SK-N-SH treated with all-trans-retinoic acid at 6 μM for 48 hours (cell line): ENCODE results near the gene S100B.

ENCODE experiments used
- ATAC-seq: fragments of 200-7000 bp; cut with Tn5 transposase; 3 replicates; pipeline ENCODE4 v1.9.1; 2020; ENCODE audit warnings: mild to moderate bottlenecking, moderate library complexity
- ARNTL ChIP-seq: fragments of 450-650 bp; formaldehyde crosslinking; IDR thresholded peaks from 2 replicates; pipeline ENCODE4 v1.5.0; 2020; ENCODE audit warnings: low read depth, mild to moderate bottlenecking, moderate library complexity, borderline replicate concordance
- BACH2 ChIP-seq: fragments of 250-450 bp; sonication (Bioruptor Pico); IDR thresholded peaks from 2 replicates; pipeline ENCODE4 v1.9.0; 2021; ENCODE audit warnings: mild to moderate bottlenecking, borderline replicate concordance
- ESRRG ChIP-seq: fragments of 250-450 bp; sonication (Bioruptor Pico); IDR thresholded peaks from 2 replicates; pipeline ENCODE4 v1.6.1; 2021; ENCODE audit warnings: mild to moderate bottlenecking
- GLIS3 ChIP-seq: fragments of 250-450 bp; sonication (Bioruptor Pico); IDR thresholded peaks from 2 replicates; pipeline ENCODE4 v1.5.0; 2020; ENCODE audit warnings: mild to moderate bottlenecking, moderate library complexity
- ISL1 ChIP-seq: fragments of 250-450 bp; sonication (Bioruptor Pico); IDR thresholded peaks from 2 replicates; pipeline ENCODE4 v2.1.2; 2022; ENCODE audit warnings: mild to moderate bottlenecking, moderate library complexity
- OSR1 ChIP-seq: fragments of 250-450 bp; sonication (Bioruptor Pico); IDR thresholded peaks from 2 replicates; pipeline ENCODE4 v1.8.0; 2022; ENCODE audit warnings: moderate library complexity, mild to moderate bottlenecking, inconsistent platforms
- PPARA ChIP-seq: fragments of 250-450 bp; sonication (Bioruptor Pico); IDR thresholded peaks from 2 replicates; pipeline ENCODE4 v1.5.0; 2020; ENCODE audit warnings: mild to moderate bottlenecking, borderline replicate concordance
- RARB ChIP-seq: fragments of 250-450 bp; sonication (Bioruptor Pico); IDR thresholded peaks from 2 replicates; pipeline ENCODE4 v1.8.0; 2021; ENCODE audit warnings: mild to moderate bottlenecking, moderate library complexity
- SNAI2 ChIP-seq: fragments of 250-450 bp; sonication (Bioruptor Pico); IDR thresholded peaks from 2 replicates; pipeline ENCODE4 v1.5.0; 2020; ENCODE audit warnings: mild to moderate bottlenecking, moderate library complexity
- TCF4 ChIP-seq: fragments of 250-450 bp; sonication (Bioruptor Pico); IDR thresholded peaks from 2 replicates; pipeline ENCODE4 v1.8.0; 2021; ENCODE audit warnings: mild to moderate bottlenecking, moderate library complexity, borderline replicate concordance
- TOX ChIP-seq: fragments of 250-450 bp; sonication (Bioruptor Pico); IDR thresholded peaks from 2 replicates; pipeline ENCODE4 v1.8.0; 2021; ENCODE audit warnings: mild to moderate bottlenecking, moderate library complexity, borderline replicate concordance
- ZC3H10 ChIP-seq: fragments of 250-450 bp; sonication (Bioruptor Pico); IDR thresholded peaks from 2 replicates; pipeline ENCODE4 v1.5.1; 2021; ENCODE audit warnings: mild to moderate bottlenecking, moderate library complexity
- ZFP3 ChIP-seq: fragments of 250-450 bp; sonication (Bioruptor Pico); IDR thresholded peaks from 2 replicates; pipeline ENCODE4 v1.5.0; 2020; ENCODE audit warnings: mild to moderate bottlenecking, moderate library complexity
- ZFP30 ChIP-seq: fragments of 450-650 bp; formaldehyde crosslinking; IDR thresholded peaks from 2 replicates; pipeline ENCODE4 v1.5.0; 2022; ENCODE audit warnings: mild to moderate bottlenecking, moderate library complexity
- ZNF565 ChIP-seq: fragments of 450-650 bp; formaldehyde crosslinking; conservative IDR thresholded peaks from 2 replicates; pipeline ENCODE4 v1.5.0; 2020; ENCODE audit warnings: low read depth, mild to moderate bottlenecking, moderate library complexity
- ZNF8 ChIP-seq: fragments of 450-650 bp; formaldehyde crosslinking; IDR thresholded peaks from 2 replicates; pipeline ENCODE4 v1.5.0; 2020; ENCODE audit warnings: mild to moderate bottlenecking, moderate library complexity
- TF ChIP-seq, protein P1 (sequence below): fragments of 250-450 bp; sonication (Bioruptor Pico); IDR thresholded peaks from 2 replicates; pipeline ENCODE4 v1.5.1; 2020; ENCODE audit warnings: low read depth, mild to moderate bottlenecking, moderate library complexity
- TF ChIP-seq, protein P2 (sequence below): fragments of 250-450 bp; sonication (Bioruptor Pico); IDR thresholded peaks from 2 replicates; pipeline ENCODE4 v1.5.1; 2021; ENCODE audit warnings: mild to moderate bottlenecking, moderate library complexity
- TF ChIP-seq, protein P3 (sequence below): fragments of 250-450 bp; sonication (Bioruptor Pico); IDR thresholded peaks from 2 replicates; pipeline ENCODE4 v1.8.0; 2021; ENCODE audit warnings: low read depth, mild to moderate bottlenecking, moderate library complexity, borderline replicate concordance
- TF ChIP-seq, protein P4 (sequence below): fragments of 250-450 bp; sonication (Bioruptor Pico); IDR thresholded peaks from 2 replicates; pipeline ENCODE4 v1.5.0; 2020; ENCODE audit warnings: mild to moderate bottlenecking, moderate library complexity

Gene S100B

DNA sequence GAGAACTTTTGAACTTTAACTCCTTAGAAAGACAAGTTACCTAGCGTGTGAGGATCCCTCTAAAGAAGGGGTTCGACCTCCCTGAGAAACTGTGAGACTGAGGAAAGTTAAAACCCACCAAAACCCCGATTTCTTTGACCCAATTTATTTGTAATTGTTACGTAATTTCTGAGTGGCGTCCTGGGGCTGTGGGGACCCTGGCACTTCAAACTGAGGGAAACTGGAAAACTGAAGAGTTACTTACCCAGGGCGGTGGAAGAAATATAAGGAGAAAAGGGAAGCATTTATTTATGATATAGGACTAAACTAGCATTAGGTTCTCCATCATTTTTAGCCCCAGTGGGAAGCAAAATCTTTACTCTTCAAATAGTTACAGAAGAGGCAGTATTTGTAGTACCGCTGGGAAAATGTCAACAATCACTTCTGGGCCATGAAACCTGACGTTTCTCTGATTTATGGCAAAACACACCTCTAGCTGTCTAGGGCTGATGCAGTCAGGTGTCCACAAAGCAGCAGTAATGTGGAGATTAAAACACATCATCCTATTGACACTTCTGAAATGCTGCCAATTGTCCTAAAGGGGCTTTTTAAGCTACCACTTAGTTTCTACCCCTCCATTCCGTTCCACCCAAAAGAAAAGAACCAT, 430 bp downstream of the S100B start:
- ATAC-seq = no peak
- TF ChIP-seq GLIS3 (CRISPR knock-in tag) (no peak), ZFP3 (CRISPR knock-in tag) (no peak), SNAI2 (CRISPR knock-in tag) (no peak), ZNF8 (CRISPR knock-in tag) (no peak), RARB (CRISPR knock-in tag) (no peak)
- TF ChIP-seq, protein P1, sequence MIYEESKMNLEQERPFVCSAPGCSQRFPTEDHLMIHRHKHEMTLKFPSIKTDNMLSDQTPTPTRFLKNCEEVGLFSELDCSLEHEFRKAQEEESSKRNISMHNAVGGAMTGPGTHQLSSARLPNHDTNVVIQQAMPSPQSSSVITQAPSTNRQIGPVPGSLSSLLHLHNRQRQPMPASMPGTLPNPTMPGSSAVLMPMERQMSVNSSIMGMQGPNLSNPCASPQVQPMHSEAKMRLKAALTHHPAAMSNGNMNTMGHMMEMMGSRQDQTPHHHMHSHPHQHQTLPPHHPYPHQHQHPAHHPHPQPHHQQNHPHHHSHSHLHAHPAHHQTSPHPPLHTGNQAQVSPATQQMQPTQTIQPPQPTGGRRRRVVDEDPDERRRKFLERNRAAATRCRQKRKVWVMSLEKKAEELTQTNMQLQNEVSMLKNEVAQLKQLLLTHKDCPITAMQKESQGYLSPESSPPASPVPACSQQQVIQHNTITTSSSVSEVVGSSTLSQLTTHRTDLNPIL = no peak
- TF ChIP-seq, protein P2, sequence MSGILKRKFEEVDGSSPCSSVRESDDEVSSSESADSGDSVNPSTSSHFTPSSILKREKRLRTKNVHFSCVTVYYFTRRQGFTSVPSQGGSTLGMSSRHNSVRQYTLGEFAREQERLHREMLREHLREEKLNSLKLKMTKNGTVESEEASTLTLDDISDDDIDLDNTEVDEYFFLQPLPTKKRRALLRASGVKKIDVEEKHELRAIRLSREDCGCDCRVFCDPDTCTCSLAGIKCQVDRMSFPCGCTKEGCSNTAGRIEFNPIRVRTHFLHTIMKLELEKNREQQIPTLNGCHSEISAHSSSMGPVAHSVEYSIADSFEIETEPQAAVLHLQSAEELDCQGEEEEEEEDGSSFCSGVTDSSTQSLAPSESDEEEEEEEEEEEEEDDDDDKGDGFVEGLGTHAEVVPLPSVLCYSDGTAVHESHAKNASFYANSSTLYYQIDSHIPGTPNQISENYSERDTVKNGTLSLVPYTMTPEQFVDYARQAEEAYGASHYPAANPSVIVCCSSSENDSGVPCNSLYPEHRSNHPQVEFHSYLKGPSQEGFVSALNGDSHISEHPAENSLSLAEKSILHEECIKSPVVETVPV = no peak

DNA sequence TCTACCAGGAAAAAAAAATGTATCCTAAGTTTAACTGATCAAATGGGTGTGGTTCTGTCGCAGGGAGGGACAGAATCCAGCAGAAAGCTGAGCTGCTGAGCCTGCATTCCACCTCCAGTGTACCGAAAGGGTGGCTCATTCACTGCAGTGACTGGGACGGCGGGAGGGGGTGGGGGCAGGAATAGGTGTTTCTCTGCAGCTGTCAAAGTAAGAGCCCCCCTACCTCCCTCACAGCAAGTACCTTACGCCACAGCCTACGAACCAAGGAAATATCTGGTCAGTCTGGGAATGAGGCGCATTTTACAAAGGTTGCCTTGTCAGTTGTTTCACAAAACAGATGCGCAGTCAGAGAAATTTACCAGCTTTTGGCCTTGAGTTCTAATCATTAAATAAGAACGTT, 1.7 kb downstream of the S100B start:
- no peak for ATAC-seq

DNA sequence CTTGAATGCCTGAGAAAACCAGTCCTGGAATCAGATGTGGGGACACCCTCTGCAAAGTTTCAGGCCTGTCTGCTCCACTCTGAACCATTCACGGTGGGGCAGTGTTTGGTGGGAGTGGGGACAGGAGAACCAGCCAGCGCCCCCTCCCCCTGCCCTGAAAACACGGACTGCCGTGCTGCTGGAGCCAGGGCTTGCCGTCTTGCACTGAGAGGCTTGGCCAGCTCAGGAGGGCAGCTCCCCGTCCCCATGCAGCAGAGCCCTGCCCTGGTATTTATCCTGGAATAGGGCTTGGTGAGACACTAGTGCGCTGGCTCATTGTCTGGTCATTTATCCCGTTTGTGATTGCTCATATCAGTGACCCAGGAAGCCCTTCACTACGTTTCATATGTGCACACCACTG, 3.9 kb downstream of the S100B start:
- TF ChIP-seq TCF4 (CRISPR knock-in tag) = no peak
- no peak for TF ChIP-seq ISL1 (CRISPR knock-in tag)
- no peak for TF ChIP-seq RARB (CRISPR knock-in tag)
- no peak for TF ChIP-seq TOX
- TF ChIP-seq ESRRG (CRISPR knock-in tag) = no peak
- TF ChIP-seq, protein P2 = no peak
- no peak for TF ChIP-seq ZFP30
- TF ChIP-seq ARNTL (CRISPR knock-in tag) = no peak
- no peak for TF ChIP-seq ZFP3 (CRISPR knock-in tag)
- ATAC-seq = no peak

More for the DNA sequence above, 1.7 kb downstream of the S100B start:
- TF ChIP-seq ZFP30 (no peak), BACH2 (CRISPR knock-in tag) (no peak), TOX (no peak), ZNF565 (no peak)
- TF ChIP-seq, protein P3, sequence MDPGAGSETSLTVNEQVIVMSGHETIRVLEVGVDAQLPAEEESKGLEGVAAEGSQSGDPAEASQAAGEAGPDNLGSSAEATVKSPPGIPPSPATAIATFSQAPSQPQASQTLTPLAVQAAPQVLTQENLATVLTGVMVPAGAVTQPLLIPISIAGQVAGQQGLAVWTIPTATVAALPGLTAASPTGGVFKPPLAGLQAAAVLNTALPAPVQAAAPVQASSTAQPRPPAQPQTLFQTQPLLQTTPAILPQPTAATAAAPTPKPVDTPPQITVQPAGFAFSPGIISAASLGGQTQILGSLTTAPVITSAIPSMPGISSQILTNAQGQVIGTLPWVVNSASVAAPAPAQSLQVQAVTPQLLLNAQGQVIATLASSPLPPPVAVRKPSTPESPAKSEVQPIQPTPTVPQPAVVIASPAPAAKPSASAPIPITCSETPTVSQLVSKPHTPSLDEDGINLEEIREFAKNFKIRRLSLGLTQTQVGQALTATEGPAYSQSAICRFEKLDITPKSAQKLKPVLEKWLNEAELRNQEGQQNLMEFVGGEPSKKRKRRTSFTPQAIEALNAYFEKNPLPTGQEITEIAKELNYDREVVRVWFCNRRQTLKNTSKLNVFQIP (CRISPR knock-in tag) = no peak

DNA sequence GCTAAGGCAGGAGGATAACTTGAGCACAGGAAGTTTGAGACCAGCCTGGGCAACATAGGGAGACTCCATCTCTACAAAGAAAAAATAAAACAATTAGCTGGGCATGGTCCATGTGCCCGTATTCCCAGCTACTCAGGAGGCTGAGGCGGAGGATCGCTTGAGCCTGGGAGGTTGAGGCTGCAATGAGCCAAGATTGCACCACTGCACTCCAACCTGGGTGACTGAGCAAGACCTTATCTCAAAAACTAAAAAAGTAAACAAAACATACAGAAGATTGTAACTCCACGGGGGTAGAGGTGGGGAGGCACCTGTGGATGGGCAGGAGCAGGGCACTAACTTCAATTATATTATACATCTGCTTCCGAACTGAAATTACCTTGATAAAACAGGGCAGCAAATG, 4.6 kb downstream of the S100B start:
- TF ChIP-seq RARB (CRISPR knock-in tag) (no peak), ZC3H10 (CRISPR knock-in tag) (no peak), OSR1 (CRISPR knock-in tag) (no peak), ZNF565 (no peak), ISL1 (CRISPR knock-in tag) (no peak), ESRRG (CRISPR knock-in tag) (no peak), ZFP30 (no peak), ZFP3 (CRISPR knock-in tag) (no peak), PPARA (CRISPR knock-in tag) (no peak), SNAI2 (CRISPR knock-in tag) (no peak), ZNF8 (CRISPR knock-in tag) (no peak), ARNTL (CRISPR knock-in tag) (no peak), BACH2 (CRISPR knock-in tag) (no peak)
- TF ChIP-seq, protein P3 (CRISPR knock-in tag) = no peak
- TF ChIP-seq, protein P1 = no peak
- TF ChIP-seq, protein P4, sequence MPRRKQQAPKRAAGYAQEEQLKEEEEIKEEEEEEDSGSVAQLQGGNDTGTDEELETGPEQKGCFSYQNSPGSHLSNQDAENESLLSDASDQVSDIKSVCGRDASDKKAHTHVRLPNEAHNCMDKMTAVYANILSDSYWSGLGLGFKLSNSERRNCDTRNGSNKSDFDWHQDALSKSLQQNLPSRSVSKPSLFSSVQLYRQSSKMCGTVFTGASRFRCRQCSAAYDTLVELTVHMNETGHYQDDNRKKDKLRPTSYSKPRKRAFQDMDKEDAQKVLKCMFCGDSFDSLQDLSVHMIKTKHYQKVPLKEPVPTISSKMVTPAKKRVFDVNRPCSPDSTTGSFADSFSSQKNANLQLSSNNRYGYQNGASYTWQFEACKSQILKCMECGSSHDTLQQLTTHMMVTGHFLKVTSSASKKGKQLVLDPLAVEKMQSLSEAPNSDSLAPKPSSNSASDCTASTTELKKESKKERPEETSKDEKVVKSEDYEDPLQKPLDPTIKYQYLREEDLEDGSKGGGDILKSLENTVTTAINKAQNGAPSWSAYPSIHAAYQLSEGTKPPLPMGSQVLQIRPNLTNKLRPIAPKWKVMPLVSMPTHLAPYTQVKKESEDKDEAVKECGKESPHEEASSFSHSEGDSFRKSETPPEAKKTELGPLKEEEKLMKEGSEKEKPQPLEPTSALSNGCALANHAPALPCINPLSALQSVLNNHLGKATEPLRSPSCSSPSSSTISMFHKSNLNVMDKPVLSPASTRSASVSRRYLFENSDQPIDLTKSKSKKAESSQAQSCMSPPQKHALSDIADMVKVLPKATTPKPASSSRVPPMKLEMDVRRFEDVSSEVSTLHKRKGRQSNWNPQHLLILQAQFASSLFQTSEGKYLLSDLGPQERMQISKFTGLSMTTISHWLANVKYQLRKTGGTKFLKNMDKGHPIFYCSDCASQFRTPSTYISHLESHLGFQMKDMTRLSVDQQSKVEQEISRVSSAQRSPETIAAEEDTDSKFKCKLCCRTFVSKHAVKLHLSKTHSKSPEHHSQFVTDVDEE (CRISPR knock-in tag) = no peak
- TF ChIP-seq, protein P2 = no peak
- no peak for ATAC-seq
